Glutamatergic neuron (in vitro differentiated cells): Measurements from ENCODE around the gene OSBPL2. TPM values are rescaled to one million over a fixed set of nuclear protein-coding genes. Genes with fewer than 3 reads are reported as not detected.

Experiments
- DNase-seq: peaks from one replicate; pipeline ENCODE4 v3.0.0; 2022
- H3K27ac Mint-ChIP-seq: one replicate; pipeline ENCODE4 v1.8.0; 2020; ENCODE audit warnings: mild to moderate bottlenecking, mixed read lengths, inconsistent platforms; ENCODE audit not compliant: unreplicated experiment
- H3K27me3 Mint-ChIP-seq: one replicate; pipeline ENCODE4 v1.8.0; 2020; ENCODE audit warnings: mild to moderate bottlenecking, moderate library complexity, mixed read lengths, inconsistent platforms; ENCODE audit not compliant: unreplicated experiment
- H3K36me3 Mint-ChIP-seq: one replicate; pipeline ENCODE4 v1.8.0; 2020; ENCODE audit warnings: mild to moderate bottlenecking, mixed read lengths, inconsistent platforms; ENCODE audit not compliant: unreplicated experiment
- H3K4me1 Mint-ChIP-seq: one replicate; pipeline ENCODE4 v1.8.0; 2020; ENCODE audit warnings: mild to moderate bottlenecking, low read depth, mixed read lengths, inconsistent platforms; ENCODE audit not compliant: unreplicated experiment
- H3K4me3 Mint-ChIP-seq: one replicate; pipeline ENCODE4 v1.8.0; 2020; ENCODE audit warnings: mild to moderate bottlenecking, mixed read lengths, inconsistent platforms; ENCODE audit not compliant: unreplicated experiment
- H3K9me3 Mint-ChIP-seq: one replicate; pipeline ENCODE4 v1.8.0; 2020; ENCODE audit warnings: mild to moderate bottlenecking, moderate library complexity, mixed read lengths, inconsistent platforms; ENCODE audit not compliant: unreplicated experiment
- CTCF ChIP-seq: fragments of 200-600 bp; sonication (generic); IDR thresholded peaks from one replicate; pipeline ENCODE4 v1.5.0; 2021; ENCODE audit not compliant: partially characterized antibody, unreplicated experiment
- total RNA-seq: library from RNA; stranded (reverse); fragmentation: NEBNext Ultra II Directional; extraction: Animal tissue kit (Norgen Biotek cat#: 25700); gene quantifications from one replicate; pipeline ENCODE4 v1.2.1, GENCODE V29; 2021; ENCODE audit not compliant: unreplicated experiment

OSBPL2 gene
- total RNA-seq, 1 donor from 2014 or later, result 42.6 TPM

GRCh38 chr20:62282877-62283503 is 44.7 kb downstream of the OSBPL2 start:
- Mint-ChIP-seq H3K4me3 (no peak overlapping the region), H3K27me3 (peaks cover 3% of the 10 kb centered on the region), H3K27ac (no peak overlapping the region), H3K36me3 (peaks cover 5% of the 10 kb centered on the region), H3K9me3 (peaks cover 9% of the 10 kb centered on the region), H3K4me1 (peaks cover 4% of the 10 kb centered on the region)
- TF ChIP-seq CTCF, result no peak
- DNase-seq, result no peak

GRCh38 chr20:62284448-62284847 is 46.1 kb downstream of the OSBPL2 start:
- Mint-ChIP-seq H3K9me3 (peaks cover 4% of the 10 kb centered on the region), H3K27me3 (peaks cover 3% of the 10 kb centered on the region), H3K27ac (no peak overlapping the region), H3K36me3 (no peaks in the 10 kb centered on the region), H3K4me1 (no peaks in the 10 kb centered on the region), H3K4me3 (no peak overlapping the region)
- no peak for DNase-seq
- TF ChIP-seq CTCF, result no peak

- Mint-ChIP-seq H3K9me3 (peaks cover 4% of the 10 kb centered on the region), H3K36me3 (no peaks in the 10 kb centered on the region), H3K4me3 (no peak overlapping the region), H3K27ac (no peak overlapping the region), H3K27me3 (peaks cover 3% of the 10 kb centered on the region), H3K4me1 (no peaks in the 10 kb centered on the region)
- no peak for DNase-seq
- TF ChIP-seq CTCF, result no peak
Measured at GRCh38 chr20:62285151-62285550, 46.8 kb downstream of the OSBPL2 start.

- Mint-ChIP-seq H3K27me3 (peaks cover 3% of the 10 kb centered on the region), H3K36me3 (no peaks in the 10 kb centered on the region), H3K9me3 (peaks cover 4% of the 10 kb centered on the region), H3K4me1 (no peaks in the 10 kb centered on the region), H3K27ac (no peak overlapping the region), H3K4me3 (no peak overlapping the region)
- no peak for DNase-seq
- TF ChIP-seq CTCF, result no peak
Measured at GRCh38 chr20:62285722-62286121, 47.4 kb downstream of the OSBPL2 start.

GRCh38 chr20:62286493-62287064 is 48.3 kb downstream of the OSBPL2 start:
- no peaks in the 10 kb centered on the region for H3K4me1 Mint-ChIP-seq
- no peak overlapping the region for H3K4me3 Mint-ChIP-seq
- no peak overlapping the region for H3K27ac Mint-ChIP-seq
- H3K27me3 Mint-ChIP-seq, result peaks cover 3% of the 10 kb centered on the region
- no peak for TF ChIP-seq CTCF
- H3K36me3 Mint-ChIP-seq, result no peaks in the 10 kb centered on the region
- DNase-seq, result no peak
- peaks cover 4% of the 10 kb centered on the region for H3K9me3 Mint-ChIP-seq
